ENCODE measurements around the gene NECTIN1. TPM values are rescaled to one million over a fixed set of nuclear protein-coding genes. Genes with fewer than 3 reads are reported as not detected.

NECTIN1 gene
- total and polyA plus RNA-seq, 2 of the 4 experiments (the other 2 are of a cell fraction), result 2.3 to 4.2 TPM

GRCh38 chr11:119626871-119627270, 102.1 kb downstream of the NECTIN1 start:
- Histone ChIP-seq H3K23ac (ENCODE audit: low read depth, low read length) (no peak overlapping the region), H4K20me1 (ENCODE audit: insufficient read depth, low read length) (no peaks in the 10 kb centered on the region), H3K9me3 (ENCODE audit: control insufficient read depth, insufficient read depth, low read length) (no peaks in the 10 kb centered on the region), H2BK5ac (ENCODE audit: low read depth, low read length, poor library complexity, severe bottlenecking) (no peak overlapping the region), H3K4ac (ENCODE audit: low read depth, low read length) (no peak overlapping the region), H3K36me3 (ENCODE audit: control insufficient read depth, insufficient read depth, low read length) (no peaks in the 10 kb centered on the region), H3K4me3 (ENCODE audit: insufficient read depth, low read depth, low read length) (no peak overlapping the region), H3K18ac (ENCODE audit: low read depth, low read length) (no peak overlapping the region), H3K9me1 (ENCODE audit: insufficient read depth, low read length) (no peaks in the 10 kb centered on the region), H3K4me1 (ENCODE audit: control insufficient read depth, insufficient read depth, low read length) (no peaks in the 10 kb centered on the region), H2BK20ac (ENCODE audit: low read depth, low read length) (no peak overlapping the region), H2BK120ac (ENCODE audit: low read depth, low read length) (no peak overlapping the region), H4K5ac (ENCODE audit: low read depth, low read length) (no peak overlapping the region), H2AFZ (replicated peaks; ENCODE audit: low read length, poor library complexity) (no peak overlapping the region), H4K91ac (ENCODE audit: insufficient read depth, low read depth, low read length) (no peak overlapping the region), H2BK15ac (ENCODE audit: low read depth, low read length) (no peak overlapping the region), H3K56ac (ENCODE audit: extremely low read depth, insufficient read depth, low read length) (no peak overlapping the region), H3K4me2 (ENCODE audit: low read depth, low read length) (no peak overlapping the region), H3K14ac (replicated peaks; ENCODE audit: low read depth, low read length) (no peak overlapping the region), H4K8ac (ENCODE audit: low read depth in 2 of 2, low read length in 2 of 2) (no peak overlapping the region), H3K79me1 (ENCODE audit: low read depth in 1 of 2, low read length in 2 of 2) (no peaks in the 10 kb centered on the region), H2AK9ac (replicated peaks; ENCODE audit: low read depth, low read length, poor library complexity) (no peak overlapping the region), H3K27ac (ENCODE audit: insufficient read depth, low read length) (no peak overlapping the region), H2AK5ac (ENCODE audit: low read depth, low read length) (no peak overlapping the region), H3K27me3 (ENCODE audit: control insufficient read depth, insufficient read depth, low read length) (peaks cover 41% of the 10 kb centered on the region), H3K9ac (ENCODE audit: low read depth, low read length) (no peak overlapping the region)
- POLR2A ChIA-PET (ENCODE audit: unreplicated experiment), result no interaction called here
- dilution Hi-C loops (cut with HindIII; ENCODE audit: low sequenced_read_pairs, unreplicated experiment) (no loop called here), in situ Hi-C loops (cut with MboI; ENCODE audit: low sequenced_read_pairs) (no loop called here), intact Hi-C loops (cut with micrococcal nuclease) (no loop called here)
- WGBS, 2 experiments (ENCODE audit: extremely low coverage in 2 of 2, insufficient read length in 1 of 2), result 73% methylated on average over 2 of the region's 7 CpGs; no CpG with 5 or more reads in 1 of the 2 experiments
- ATAC-seq (ENCODE audit: low read depth), result no peak
- CTCF ChIA-PET, result no interaction called here
- TF ChIP-seq SMC3 (IDR thresholded peaks at IDR 0.05; ENCODE audit: low read depth, low read length), result no peak
- no peak for TF ChIP-seq MAZ (IDR thresholded peaks at IDR 0.05; ENCODE audit: borderline replicate concordance, low read depth, low read length)
- TF ChIP-seq RFX5 (IDR thresholded peaks at IDR 0.05; ENCODE audit: low read depth, low read length), result no peak
- TF ChIP-seq MAFK (IDR thresholded peaks at IDR 0.05; ENCODE audit: low read depth, low read length), result no peak
- no peak for TF ChIP-seq FOS (IDR thresholded peaks at IDR 0.05; ENCODE audit: low read depth, low read length)
- TF ChIP-seq NFE2L2 (IDR thresholded peaks at IDR 0.05; ENCODE audit: low read depth, low read length), result no peak
- no peak for TF ChIP-seq USF2 (IDR thresholded peaks at IDR 0.05; ENCODE audit: low read depth, low read length)
- TF ChIP-seq BHLHE40 (IDR thresholded peaks at IDR 0.05; ENCODE audit: low read depth, low read length), result no peak
- TF ChIP-seq CEBPB (IDR thresholded peaks at IDR 0.05; ENCODE audit: low read depth, low read length), result no peak
- TF ChIP-seq ELK1 (IDR thresholded peaks at IDR 0.05; ENCODE audit: borderline replicate concordance, low read depth, low read length), result no peak
- BruUV-seq (replicated peaks), result no TSS peak
- DNase-seq, result no peak

Measured in IMR-90 (cell line).